SK-N-SH treated with all-trans-retinoic acid at 6 μM for 48 hours (cell line): ENCODE data around the gene AADACL4.
A peak's percentile ranks its signal among the peaks of the same experiment; 100 is the strongest.

Experiments
- ATAC-seq: fragments of 200-7000 bp; cut with Tn5 transposase; 3 replicates; pipeline ENCODE4 v1.9.1; 2020; ENCODE audit warnings: mild to moderate bottlenecking, moderate library complexity
- ARNTL ChIP-seq: fragments of 450-650 bp; formaldehyde crosslinking; IDR thresholded peaks from 2 replicates; pipeline ENCODE4 v1.5.0; 2020; ENCODE audit warnings: low read depth, mild to moderate bottlenecking, moderate library complexity, borderline replicate concordance
- BACH2 ChIP-seq: fragments of 250-450 bp; sonication (Bioruptor Pico); IDR thresholded peaks from 2 replicates; pipeline ENCODE4 v1.9.0; 2021; ENCODE audit warnings: mild to moderate bottlenecking, borderline replicate concordance
- CREB5 ChIP-seq: fragments of 250-450 bp; sonication (Bioruptor Pico); IDR thresholded peaks from 2 replicates; pipeline ENCODE4 v1.5.1; 2020; ENCODE audit warnings: low read depth, mild to moderate bottlenecking, moderate library complexity
- CSDC2 ChIP-seq: fragments of 250-450 bp; sonication (Bioruptor Pico); IDR thresholded peaks from 2 replicates; pipeline ENCODE4 v1.5.0; 2020; ENCODE audit warnings: mild to moderate bottlenecking, moderate library complexity
- CSRNP3 ChIP-seq: fragments of 250-450 bp; sonication (Bioruptor Pico); IDR thresholded peaks from 2 replicates; pipeline ENCODE4 v1.5.1; 2021; ENCODE audit warnings: mild to moderate bottlenecking, moderate library complexity
- ESRRG ChIP-seq: fragments of 250-450 bp; sonication (Bioruptor Pico); IDR thresholded peaks from 2 replicates; pipeline ENCODE4 v1.6.1; 2021; ENCODE audit warnings: mild to moderate bottlenecking
- GLIS3 ChIP-seq: fragments of 250-450 bp; sonication (Bioruptor Pico); IDR thresholded peaks from 2 replicates; pipeline ENCODE4 v1.5.0; 2020; ENCODE audit warnings: mild to moderate bottlenecking, moderate library complexity
- ISL1 ChIP-seq: fragments of 250-450 bp; sonication (Bioruptor Pico); IDR thresholded peaks from 2 replicates; pipeline ENCODE4 v2.1.2; 2022; ENCODE audit warnings: mild to moderate bottlenecking, moderate library complexity
- OSR1 ChIP-seq: fragments of 250-450 bp; sonication (Bioruptor Pico); IDR thresholded peaks from 2 replicates; pipeline ENCODE4 v1.8.0; 2022; ENCODE audit warnings: moderate library complexity, mild to moderate bottlenecking, inconsistent platforms
- PPARA ChIP-seq: fragments of 250-450 bp; sonication (Bioruptor Pico); IDR thresholded peaks from 2 replicates; pipeline ENCODE4 v1.5.0; 2020; ENCODE audit warnings: mild to moderate bottlenecking, borderline replicate concordance
- RARB ChIP-seq: fragments of 250-450 bp; sonication (Bioruptor Pico); IDR thresholded peaks from 2 replicates; pipeline ENCODE4 v1.8.0; 2021; ENCODE audit warnings: mild to moderate bottlenecking, moderate library complexity
- SNAI2 ChIP-seq: fragments of 250-450 bp; sonication (Bioruptor Pico); IDR thresholded peaks from 2 replicates; pipeline ENCODE4 v1.5.0; 2020; ENCODE audit warnings: mild to moderate bottlenecking, moderate library complexity
- TCF4 ChIP-seq: fragments of 250-450 bp; sonication (Bioruptor Pico); IDR thresholded peaks from 2 replicates; pipeline ENCODE4 v1.8.0; 2021; ENCODE audit warnings: mild to moderate bottlenecking, moderate library complexity, borderline replicate concordance
- TOX ChIP-seq: fragments of 250-450 bp; sonication (Bioruptor Pico); IDR thresholded peaks from 2 replicates; pipeline ENCODE4 v1.8.0; 2021; ENCODE audit warnings: mild to moderate bottlenecking, moderate library complexity, borderline replicate concordance
- TSHZ2 ChIP-seq: fragments of 250-450 bp; sonication (Bioruptor Pico); IDR thresholded peaks from 2 replicates; pipeline ENCODE4 v1.5.0; 2020; ENCODE audit warnings: mild to moderate bottlenecking, moderate library complexity
- ZC3H10 ChIP-seq: fragments of 250-450 bp; sonication (Bioruptor Pico); IDR thresholded peaks from 2 replicates; pipeline ENCODE4 v1.5.1; 2021; ENCODE audit warnings: mild to moderate bottlenecking, moderate library complexity
- ZFP3 ChIP-seq: fragments of 250-450 bp; sonication (Bioruptor Pico); IDR thresholded peaks from 2 replicates; pipeline ENCODE4 v1.5.0; 2020; ENCODE audit warnings: mild to moderate bottlenecking, moderate library complexity
- ZFP30 ChIP-seq: fragments of 450-650 bp; formaldehyde crosslinking; IDR thresholded peaks from 2 replicates; pipeline ENCODE4 v1.5.0; 2022; ENCODE audit warnings: mild to moderate bottlenecking, moderate library complexity
- ZNF565 ChIP-seq: fragments of 450-650 bp; formaldehyde crosslinking; conservative IDR thresholded peaks from 2 replicates; pipeline ENCODE4 v1.5.0; 2020; ENCODE audit warnings: low read depth, mild to moderate bottlenecking, moderate library complexity
- ZNF70 ChIP-seq: fragments of 450-650 bp; formaldehyde crosslinking; IDR thresholded peaks from 2 replicates; pipeline ENCODE4 v1.5.0; 2020; ENCODE audit warnings: mild to moderate bottlenecking, moderate library complexity
- ZNF8 ChIP-seq: fragments of 450-650 bp; formaldehyde crosslinking; IDR thresholded peaks from 2 replicates; pipeline ENCODE4 v1.5.0; 2020; ENCODE audit warnings: mild to moderate bottlenecking, moderate library complexity
- TF ChIP-seq, protein P1 (sequence below): fragments of 250-450 bp; sonication (Bioruptor Pico); IDR thresholded peaks from 2 replicates; pipeline ENCODE4 v1.8.0; 2020; ENCODE audit warnings: mild to moderate bottlenecking, moderate library complexity, borderline replicate concordance
- TF ChIP-seq, protein P2 (sequence below): fragments of 250-450 bp; sonication (Bioruptor Pico); IDR thresholded peaks from 2 replicates; pipeline ENCODE4 v1.8.0; 2021; ENCODE audit warnings: low read depth, mild to moderate bottlenecking, moderate library complexity, borderline replicate concordance

AADACL4 gene

GRCh38 chr1:12649971-12650421 is 6.1 kb downstream of the AADACL4 start:
- ATAC-seq = peak; percentile 84
- TF ChIP-seq PPARA (CRISPR knock-in tag) = no peak
- peak; percentile 52; the same call in 1 of the 2 replicates for TF ChIP-seq RARB (CRISPR knock-in tag)
- TF ChIP-seq, protein P1, sequence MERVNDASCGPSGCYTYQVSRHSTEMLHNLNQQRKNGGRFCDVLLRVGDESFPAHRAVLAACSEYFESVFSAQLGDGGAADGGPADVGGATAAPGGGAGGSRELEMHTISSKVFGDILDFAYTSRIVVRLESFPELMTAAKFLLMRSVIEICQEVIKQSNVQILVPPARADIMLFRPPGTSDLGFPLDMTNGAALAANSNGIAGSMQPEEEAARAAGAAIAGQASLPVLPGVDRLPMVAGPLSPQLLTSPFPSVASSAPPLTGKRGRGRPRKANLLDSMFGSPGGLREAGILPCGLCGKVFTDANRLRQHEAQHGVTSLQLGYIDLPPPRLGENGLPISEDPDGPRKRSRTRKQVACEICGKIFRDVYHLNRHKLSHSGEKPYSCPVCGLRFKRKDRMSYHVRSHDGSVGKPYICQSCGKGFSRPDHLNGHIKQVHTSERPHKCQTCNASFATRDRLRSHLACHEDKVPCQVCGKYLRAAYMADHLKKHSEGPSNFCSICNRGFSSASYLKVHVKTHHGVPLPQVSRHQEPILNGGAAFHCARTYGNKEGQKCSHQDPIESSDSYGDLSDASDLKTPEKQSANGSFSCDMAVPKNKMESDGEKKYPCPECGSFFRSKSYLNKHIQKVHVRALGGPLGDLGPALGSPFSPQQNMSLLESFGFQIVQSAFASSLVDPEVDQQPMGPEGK (CRISPR knock-in tag) = peak; percentile 47; the same call in 1 of the 2 replicates
- TF ChIP-seq ZFP3 = no peak
- TF ChIP-seq ZNF565 (CRISPR knock-in tag) = no peak
- no peak for TF ChIP-seq ZNF8
- TF ChIP-seq TOX (CRISPR knock-in tag) = peak; percentile 69
- TF ChIP-seq ARNTL (CRISPR knock-in tag) = no peak
- peak; percentile 93 for TF ChIP-seq ISL1 (CRISPR knock-in tag)
- TF ChIP-seq BACH2 (CRISPR knock-in tag) = no peak
- no peak for TF ChIP-seq SNAI2 (CRISPR knock-in tag)
- 0 out of 2 replicates have a peak, but pooled peaks have one; percentile 33 for TF ChIP-seq CSRNP3
- TF ChIP-seq CREB5 (CRISPR knock-in tag) = peak; percentile 48; the same call in 1 of the 2 replicates
- no peak for TF ChIP-seq CSDC2 (CRISPR knock-in tag)
- peak; percentile 71; the same call in 1 of the 2 replicates for TF ChIP-seq ZC3H10 (CRISPR knock-in tag)
- no peak for TF ChIP-seq ZNF70 (CRISPR knock-in tag)
- peak; percentile 86 for TF ChIP-seq TCF4 (CRISPR knock-in tag)
- no peak for TF ChIP-seq OSR1
- TF ChIP-seq ESRRG (CRISPR knock-in tag) = 0 out of 2 replicates have a peak, but pooled peaks have one; percentile 20
- no peak for TF ChIP-seq GLIS3
- no peak for TF ChIP-seq ZFP30 (CRISPR knock-in tag)
- TF ChIP-seq, protein P2, sequence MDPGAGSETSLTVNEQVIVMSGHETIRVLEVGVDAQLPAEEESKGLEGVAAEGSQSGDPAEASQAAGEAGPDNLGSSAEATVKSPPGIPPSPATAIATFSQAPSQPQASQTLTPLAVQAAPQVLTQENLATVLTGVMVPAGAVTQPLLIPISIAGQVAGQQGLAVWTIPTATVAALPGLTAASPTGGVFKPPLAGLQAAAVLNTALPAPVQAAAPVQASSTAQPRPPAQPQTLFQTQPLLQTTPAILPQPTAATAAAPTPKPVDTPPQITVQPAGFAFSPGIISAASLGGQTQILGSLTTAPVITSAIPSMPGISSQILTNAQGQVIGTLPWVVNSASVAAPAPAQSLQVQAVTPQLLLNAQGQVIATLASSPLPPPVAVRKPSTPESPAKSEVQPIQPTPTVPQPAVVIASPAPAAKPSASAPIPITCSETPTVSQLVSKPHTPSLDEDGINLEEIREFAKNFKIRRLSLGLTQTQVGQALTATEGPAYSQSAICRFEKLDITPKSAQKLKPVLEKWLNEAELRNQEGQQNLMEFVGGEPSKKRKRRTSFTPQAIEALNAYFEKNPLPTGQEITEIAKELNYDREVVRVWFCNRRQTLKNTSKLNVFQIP (CRISPR knock-in tag) = peak; percentile 72; the same call in 1 of the 2 replicates
- no peak for TF ChIP-seq TSHZ2 (CRISPR knock-in tag)
- TF ChIP-seq, all 23 proteins: peak for 10

DNA sequence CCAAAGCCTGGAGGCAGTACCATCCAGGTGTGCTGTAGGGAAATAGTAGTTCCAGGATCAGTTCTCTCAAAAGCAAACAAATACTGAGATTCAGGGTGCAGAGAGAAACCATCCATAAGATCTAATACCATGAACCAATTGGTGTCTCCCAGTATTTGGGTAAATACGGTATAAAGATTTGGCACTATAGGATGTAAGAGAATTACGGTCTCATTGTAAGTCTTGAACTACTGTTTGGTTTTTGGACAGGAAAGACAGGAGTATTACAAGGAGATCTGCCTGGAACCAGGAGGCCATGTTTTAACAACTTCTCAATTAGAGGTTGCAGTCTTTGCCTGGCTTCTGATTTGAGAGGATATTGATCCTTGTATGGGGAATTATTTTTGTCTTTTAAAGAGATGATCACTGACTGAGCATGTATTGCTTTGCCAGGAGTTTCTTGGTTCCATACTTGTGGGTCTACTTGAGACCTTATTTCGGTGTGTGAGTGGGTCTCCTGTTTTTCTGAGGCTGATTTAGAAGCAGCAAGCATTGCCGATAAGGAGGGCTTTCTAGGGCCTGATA is 10.2 kb downstream of the AADACL4 start:
- TF ChIP-seq ZFP3 (no peak), PPARA (CRISPR knock-in tag) (no peak), ZFP30 (CRISPR knock-in tag) (no peak), ESRRG (CRISPR knock-in tag) (no peak), CREB5 (CRISPR knock-in tag) (no peak), SNAI2 (CRISPR knock-in tag) (no peak), ZNF8 (no peak)
- ATAC-seq = no peak
